Endodermal cell (in vitro differentiated cells): Measurements from ENCODE around the gene NECTIN2. TPM values are rescaled to one million over a fixed set of nuclear protein-coding genes. Genes with fewer than 3 reads are reported as not detected.
"Not testable (repeated sequence)": the region's sequence is repeated elsewhere in the genome, so short reads cannot be mapped to it uniquely, and the experiment has no call there.

Experiments
- DNase-seq: peaks from one replicate; pipeline ENCODE4 v3.0.0-alpha.2; 2017
- H3K27ac ChIP-seq: 2 replicates; pipeline ENCODE4 v1.5.1; 2013; ENCODE audit warnings: mild to moderate bottlenecking, low read depth, low read length, moderate library complexity
- H3K27me3 ChIP-seq: 2 replicates; pipeline ENCODE4 v1.6.1; 2013; ENCODE audit warnings: mild to moderate bottlenecking, low read length, moderate library complexity; ENCODE audit not compliant: insufficient read depth, control insufficient read depth, poor library complexity, severe bottlenecking
- H3K36me3 ChIP-seq: 2 replicates; pipeline ENCODE4 v1.7.0; 2013; ENCODE audit warnings: mild to moderate bottlenecking, low read length, moderate library complexity; ENCODE audit not compliant: control insufficient read depth, insufficient read depth
- H3K4me1 ChIP-seq: one replicate; pipeline ENCODE4 v1.7.0; 2013; ENCODE audit warnings: low read length; ENCODE audit not compliant: control insufficient read depth, insufficient read depth
- H3K4me3 ChIP-seq: 2 replicates; pipeline ENCODE4 v1.5.1; 2013; ENCODE audit warnings: mild to moderate bottlenecking, low read length, moderate library complexity
- H3K9ac ChIP-seq: 2 replicates; pipeline ENCODE4 v1.6.1; 2013; ENCODE audit warnings: mild to moderate bottlenecking, low read length, moderate library complexity; ENCODE audit not compliant: poor library complexity, severe bottlenecking; ENCODE audit errors: extremely low read depth
- H3K9me3 ChIP-seq: 2 replicates; pipeline ENCODE4 v1.6.1; 2013; ENCODE audit warnings: mild to moderate bottlenecking, low read length, moderate library complexity; ENCODE audit not compliant: control insufficient read depth
- H3K27ac Mint-ChIP-seq: 2 replicates; pipeline ENCODE4 v1.8.0; 2020; ENCODE audit warnings: mixed read lengths
- H3K27me3 Mint-ChIP-seq: 2 replicates; pipeline ENCODE4 v1.8.0; 2021; ENCODE audit warnings: mild to moderate bottlenecking, mixed read lengths; ENCODE audit not compliant: insufficient read depth
- H3K36me3 Mint-ChIP-seq: 2 replicates; pipeline ENCODE4 v1.8.0; 2020; ENCODE audit warnings: low read depth, mixed read lengths
- H3K4me1 Mint-ChIP-seq: 2 replicates; pipeline ENCODE4 v1.8.0; 2020; ENCODE audit warnings: mixed read lengths
- H3K4me3 Mint-ChIP-seq: 2 replicates; pipeline ENCODE4 v1.8.0; 2020; ENCODE audit warnings: mild to moderate bottlenecking, moderate library complexity, mixed read lengths
- H3K9me3 Mint-ChIP-seq: 2 replicates; pipeline ENCODE4 v1.8.0; 2020; ENCODE audit warnings: mild to moderate bottlenecking, mixed read lengths
- CTCF ChIP-seq: fragments of 200-600 bp; sonication (generic); conservative IDR thresholded peaks from 2 replicates; pipeline ENCODE4 v1.5.0; 2021; ENCODE audit warnings: antibody characterized with exemption, mild to moderate bottlenecking
- WGBS, 2 experiments: methylation state at CpG; one replicate each; pipeline versions ENCODE4 v1.1.5 to v1.1.7; 2013; ENCODE audit warnings: missing lambda C conversion rate in 2 of 2, mixed read lengths in 1 of 2; ENCODE audit not compliant: insufficient coverage in 1 of 2, insufficient read length in 1 of 2; 5-methylcytosine and 5-hydroxymethylcytosine counted together
- total RNA-seq, 2 donors: library from RNA; stranded (reverse); fragmentation: NEBNext Ultra II Directional in 1 of 2; extraction: Animal tissue kit (Norgen Biotek cat#: 25700) in 1 of 2; gene quantifications; 2 replicates in 1 of 2; 3 replicates in 1 of 2; pipeline ENCODE4 v1.2.1, GENCODE V29; 2021

The NECTIN2 gene
- total RNA-seq, 2 donors from 2014 or later, result 248 to 260 TPM

GRCh38 chr19:44909775-44910174, 63.7 kb downstream of the NECTIN2 start:
- peak overlapping the region; percentile 42 for H3K4me3 Mint-ChIP-seq
- no peak overlapping the region for H3K4me3 ChIP-seq
- peaks cover 19% of the 10 kb centered on the region for H3K36me3 ChIP-seq
- H3K4me1 Mint-ChIP-seq, result peaks cover 36% of the 10 kb centered on the region
- H3K27me3 Mint-ChIP-seq, result no peaks in the 10 kb centered on the region
- 89% methylated on average over 4 of the region's 5 CpGs; no CpG with 5 or more reads in 1 of the 2 experiments for WGBS, 2 experiments
- H3K27me3 ChIP-seq, result no peaks in the 10 kb centered on the region
- H3K9me3 Mint-ChIP-seq, result no peaks in the 10 kb centered on the region
- H3K9ac ChIP-seq, result no peak overlapping the region
- TF ChIP-seq CTCF, result no peak
- H3K4me1 ChIP-seq, result no peaks in the 10 kb centered on the region
- H3K27ac ChIP-seq, result no peak overlapping the region
- H3K27ac Mint-ChIP-seq, result peak overlapping the region; percentile 92
- no peaks in the 10 kb centered on the region for H3K9me3 ChIP-seq
- no peak for DNase-seq
- H3K36me3 Mint-ChIP-seq, result peaks cover 29% of the 10 kb centered on the region

DNA sequence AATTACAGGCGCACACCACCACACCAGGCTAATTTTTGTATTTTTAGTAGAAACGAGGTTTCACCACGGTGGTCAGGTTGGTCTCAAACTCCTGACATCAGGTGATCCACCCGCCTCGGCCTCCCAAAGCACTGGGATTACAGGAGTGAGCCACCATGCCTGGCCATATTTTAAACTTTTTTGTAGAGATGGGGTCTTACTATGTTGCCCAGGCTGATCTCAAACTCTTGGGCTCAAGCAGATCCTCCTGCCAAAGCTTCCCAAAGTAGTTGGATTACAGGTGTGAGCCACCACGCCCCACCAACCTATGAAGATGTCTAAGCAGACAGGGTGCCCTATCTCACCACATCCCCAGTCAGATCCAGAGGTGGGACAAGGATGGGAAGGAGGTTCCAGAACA, 65.8 kb downstream of the NECTIN2 start:
- 95% methylated on average over 5 to 6 of the region's 6 CpGs for WGBS, 2 experiments
- not testable (repeated sequence) for H3K4me3 ChIP-seq, H3K4me3 Mint-ChIP-seq

DNA sequence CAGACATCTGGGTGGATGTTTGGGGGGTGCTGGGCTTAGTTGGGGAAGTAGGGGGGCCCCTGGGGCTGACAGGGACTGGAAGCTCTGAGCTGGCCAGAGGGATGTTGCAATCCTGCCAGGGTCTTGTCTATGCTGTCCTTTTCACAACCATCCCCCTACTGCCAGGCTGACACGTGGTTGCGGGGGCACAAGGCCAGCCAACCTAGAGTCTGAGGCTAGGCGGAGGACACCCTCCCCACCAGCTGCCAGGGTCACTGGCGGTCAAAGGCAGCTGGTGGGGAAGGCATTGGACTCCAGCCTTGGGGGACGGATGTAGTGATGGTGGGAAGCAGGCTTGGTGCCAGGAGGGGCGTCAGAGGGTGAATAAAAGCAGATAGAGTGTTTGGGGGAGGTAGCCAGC, 66.8 kb downstream of the NECTIN2 start:
- no peak overlapping the region for H3K4me3 ChIP-seq
- peak overlapping the region; percentile 100 for H3K27ac Mint-ChIP-seq
- peaks cover 24% of the 10 kb centered on the region for H3K36me3 ChIP-seq
- no peak overlapping the region for H3K27ac ChIP-seq
- no peaks in the 10 kb centered on the region for H3K4me1 ChIP-seq
- no peaks in the 10 kb centered on the region for H3K9me3 ChIP-seq
- H3K9me3 Mint-ChIP-seq, result no peaks in the 10 kb centered on the region
- peaks cover 36% of the 10 kb centered on the region for H3K4me1 Mint-ChIP-seq
- H3K9ac ChIP-seq, result no peak overlapping the region
- no peak for DNase-seq
- no peaks in the 10 kb centered on the region for H3K27me3 Mint-ChIP-seq
- H3K27me3 ChIP-seq, result no peaks in the 10 kb centered on the region
- no peak for TF ChIP-seq CTCF
- peak overlapping the region; percentile 98 for H3K4me3 Mint-ChIP-seq
- H3K36me3 Mint-ChIP-seq, result peaks cover 28% of the 10 kb centered on the region
- WGBS, 2 experiments, result 97% methylated on average over 6 of the region's 6 CpGs; no CpG with 5 or more reads in 1 of the 2 experiments

More for the DNA sequence above, 65.8 kb downstream of the NECTIN2 start:
- not testable (repeated sequence) for DNase-seq, H3K9ac ChIP-seq, H3K4me1 ChIP-seq, H3K9me3 Mint-ChIP-seq, H3K27me3 Mint-ChIP-seq, H3K27me3 ChIP-seq, H3K9me3 ChIP-seq, H3K27ac ChIP-seq
- peaks cover 29% of the 10 kb centered on the region for H3K36me3 ChIP-seq
- peaks cover 31% of the 10 kb centered on the region for H3K36me3 Mint-ChIP-seq
- H3K4me1 Mint-ChIP-seq, result peaks cover 36% of the 10 kb centered on the region
- H3K27ac Mint-ChIP-seq, result peak overlapping the region; percentile 39

GRCh38 chr19:44913512-44914432, 67.7 kb downstream of the NECTIN2 start:
- not testable (repeated sequence) for H3K4me1 ChIP-seq, H3K27me3 ChIP-seq, H3K9me3 ChIP-seq, H3K9me3 Mint-ChIP-seq, H3K27me3 Mint-ChIP-seq
- H3K27ac Mint-ChIP-seq, result peak overlapping the region; percentile 100
- Histone ChIP-seq H3K9ac (peak overlapping the region; percentile 90), H3K4me3 (peak overlapping the region; percentile 89), H3K36me3 (peaks cover 22% of the 10 kb centered on the region), H3K27ac (peak overlapping the region; percentile 32)
- peaks cover 29% of the 10 kb centered on the region for H3K36me3 Mint-ChIP-seq
- 45 to 67% methylated on average over 17 to 22 of the region's 23 CpGs for WGBS, 2 experiments
- H3K4me1 Mint-ChIP-seq, result peaks cover 31% of the 10 kb centered on the region
- peak overlapping the region; percentile 98 for H3K4me3 Mint-ChIP-seq
- DNase-seq, result peak; percentile 61

DNA sequence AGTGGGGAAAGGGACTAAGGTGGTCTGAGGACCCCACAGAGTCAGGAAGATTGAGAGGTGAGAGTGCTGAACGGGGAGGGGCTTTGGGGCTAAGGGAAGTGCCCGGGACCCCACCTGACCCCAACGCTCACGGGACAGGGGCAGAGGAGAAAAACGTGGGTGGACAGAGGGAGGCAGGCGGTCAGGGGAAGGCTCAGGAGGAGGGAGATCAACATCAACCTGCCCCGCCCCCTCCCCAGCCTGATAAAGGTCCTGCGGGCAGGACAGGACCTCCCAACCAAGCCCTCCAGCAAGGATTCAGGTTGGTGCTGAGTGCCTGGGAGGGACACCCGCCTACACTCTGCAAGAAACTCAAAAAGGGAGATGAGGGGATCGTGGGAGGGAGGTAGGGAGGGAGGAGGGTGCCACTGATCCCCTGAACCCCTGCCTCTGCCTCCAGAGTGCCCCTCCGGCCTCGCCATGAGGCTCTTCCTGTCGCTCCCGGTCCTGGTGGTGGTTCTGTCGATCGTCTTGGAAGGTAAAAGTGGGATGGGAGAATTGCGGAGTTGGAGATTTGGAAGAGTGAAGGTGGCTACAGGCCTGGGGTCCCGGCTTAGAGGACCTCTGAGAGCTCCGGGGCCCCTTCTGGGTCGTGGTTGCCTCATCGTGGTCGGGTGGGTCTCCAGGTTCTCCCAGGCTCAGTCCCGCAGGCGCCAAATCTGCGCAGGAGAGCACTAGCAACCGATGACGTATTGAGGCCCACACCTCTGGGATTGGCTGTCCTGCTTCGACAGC, 68.5 kb downstream of the NECTIN2 start, which contains the start of gene APOC1:
TSS of gene APOC1 (plus strand) at position 176 of the 774 bp plus-strand sequence. CDS start at position 460, 284 bp downstream.
- Histone ChIP-seq H3K27ac (peak within 1 kb of the TSS; percentile 71), H3K9ac (peak within 1 kb of the TSS; percentile 90), H3K36me3 (peaks cover 30% of the 10 kb centered on the region), H3K4me3 (peak within 1 kb of the TSS; percentile 89)
- H3K27me3 Mint-ChIP-seq, H3K9me3 ChIP-seq, H3K4me1 ChIP-seq, H3K9me3 Mint-ChIP-seq, H3K27me3 ChIP-seq: not testable (repeated sequence)
- H3K36me3 Mint-ChIP-seq, result peaks cover 31% of the 10 kb centered on the region
- DNase-seq, result peak; percentile 96
- peak within 1 kb of the TSS; percentile 98 for H3K4me3 Mint-ChIP-seq
- 1 to 5% methylated on average over 8 to 21 of the region's 28 CpGs for WGBS, 2 experiments
- peaks cover 27% of the 10 kb centered on the region for H3K4me1 Mint-ChIP-seq
- peak within 1 kb of the TSS; percentile 100 for H3K27ac Mint-ChIP-seq
